Tibial nerve (tissue), 4 donors: ENCODE data around the gene GOSR1.

Experiments
- EP300 ChIP-seq, 2 donors: sonication (generic); formaldehyde crosslinking; IDR thresholded peaks; one replicate each; pipeline ENCODE4 v1.6.1; 2017; ENCODE audit warnings: antibody characterized with exemption in 2 of 2, mild to moderate bottlenecking in 1 of 2
- TF ChIP-seq, protein P1 (sequence below), 5 experiments: fragments of 200-600 bp in 3 of 5; fragments of 450-650 bp in 2 of 5; sonication (generic) in 3 of 5; IDR thresholded peaks; one replicate each; pipeline ENCODE4 v1.5.1; 2016 to 2019; ENCODE audit warnings: antibody characterized with exemption in 5 of 5, mild to moderate bottlenecking in 3 of 5, moderate library complexity in 2 of 5

DNA sequence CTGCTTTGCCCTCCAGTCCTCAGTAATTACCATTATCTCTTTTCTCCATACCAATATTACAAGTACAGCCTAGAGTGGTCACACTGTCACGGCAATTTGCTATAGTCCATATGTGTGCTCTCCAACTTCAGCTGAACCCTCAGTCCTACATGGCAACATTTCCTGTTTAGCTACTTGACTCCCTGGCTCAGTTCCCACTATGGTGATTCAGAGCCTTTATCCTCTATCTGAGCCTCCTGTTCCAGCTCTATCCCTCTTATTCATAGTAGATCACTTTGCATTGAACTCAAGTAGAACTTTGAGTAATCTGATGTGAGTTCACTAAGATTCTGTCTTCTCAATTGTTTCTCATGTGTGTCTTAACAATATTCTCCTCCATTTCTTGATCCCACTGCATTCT, 43.7 kb upstream of the GOSR1 start:
- no peak for TF ChIP-seq EP300 (IDR thresholded peaks at IDR 0.05)
- TF ChIP-seq, protein P1, sequence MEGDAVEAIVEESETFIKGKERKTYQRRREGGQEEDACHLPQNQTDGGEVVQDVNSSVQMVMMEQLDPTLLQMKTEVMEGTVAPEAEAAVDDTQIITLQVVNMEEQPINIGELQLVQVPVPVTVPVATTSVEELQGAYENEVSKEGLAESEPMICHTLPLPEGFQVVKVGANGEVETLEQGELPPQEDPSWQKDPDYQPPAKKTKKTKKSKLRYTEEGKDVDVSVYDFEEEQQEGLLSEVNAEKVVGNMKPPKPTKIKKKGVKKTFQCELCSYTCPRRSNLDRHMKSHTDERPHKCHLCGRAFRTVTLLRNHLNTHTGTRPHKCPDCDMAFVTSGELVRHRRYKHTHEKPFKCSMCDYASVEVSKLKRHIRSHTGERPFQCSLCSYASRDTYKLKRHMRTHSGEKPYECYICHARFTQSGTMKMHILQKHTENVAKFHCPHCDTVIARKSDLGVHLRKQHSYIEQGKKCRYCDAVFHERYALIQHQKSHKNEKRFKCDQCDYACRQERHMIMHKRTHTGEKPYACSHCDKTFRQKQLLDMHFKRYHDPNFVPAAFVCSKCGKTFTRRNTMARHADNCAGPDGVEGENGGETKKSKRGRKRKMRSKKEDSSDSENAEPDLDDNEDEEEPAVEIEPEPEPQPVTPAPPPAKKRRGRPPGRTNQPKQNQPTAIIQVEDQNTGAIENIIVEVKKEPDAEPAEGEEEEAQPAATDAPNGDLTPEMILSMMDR (IDR thresholded peaks at IDR 0.05), result no peak
